ENCODE results near the gene ANKRD28. TPM values are rescaled to one million over a fixed set of nuclear protein-coding genes. Genes with fewer than 3 reads are reported as not detected.

ANKRD28 gene
- total and polyA plus RNA-seq, 5 experiments from 2014 or later, result 3.3 to 38.0 (median 10.5) TPM

DNA sequence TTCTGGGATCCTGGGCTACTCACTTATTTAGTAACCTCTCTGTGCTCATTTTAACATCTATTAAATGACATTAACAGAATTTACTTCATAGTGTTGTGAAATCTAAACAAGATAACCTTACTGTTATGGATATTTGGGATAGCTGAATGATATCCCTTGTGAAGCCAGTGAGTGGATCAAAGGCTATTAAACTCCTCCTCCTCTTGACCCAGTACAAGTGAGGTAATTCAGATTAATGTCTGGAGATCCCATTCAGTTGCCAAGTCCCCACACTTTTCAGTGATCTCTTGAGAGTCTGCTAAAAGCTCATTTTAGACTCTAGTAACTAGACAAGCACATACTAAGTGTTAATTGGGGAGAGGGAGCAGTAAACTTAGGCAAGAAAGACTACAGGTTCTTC lies 2.5 kb upstream of the ANKRD28 start:
- ATAC-seq (no peak), DNase-seq (no peak)
- Mint-ChIP-seq H3K9me3 (peaks cover 0 to 5% (median 0%) of the 10 kb centered on the region in 9 donors), H3K4me1 (peaks cover 24 to 92% (median 74%) of the 10 kb centered on the region in 4 donors), H3K4me3 (peak overlapping the region in 2 of 10 donors; percentile 19 to 20), H3K36me3 (peaks cover 0 to under 1% (median 0%) of the 10 kb centered on the region in 3 donors), H3K27ac (peak overlapping the region in 3 of 10 donors; percentile 8 to 81 (median 77)), H3K27me3 (no peaks in the 10 kb centered on the region)
- POLR2A ChIA-PET, result no interaction called here

DNA sequence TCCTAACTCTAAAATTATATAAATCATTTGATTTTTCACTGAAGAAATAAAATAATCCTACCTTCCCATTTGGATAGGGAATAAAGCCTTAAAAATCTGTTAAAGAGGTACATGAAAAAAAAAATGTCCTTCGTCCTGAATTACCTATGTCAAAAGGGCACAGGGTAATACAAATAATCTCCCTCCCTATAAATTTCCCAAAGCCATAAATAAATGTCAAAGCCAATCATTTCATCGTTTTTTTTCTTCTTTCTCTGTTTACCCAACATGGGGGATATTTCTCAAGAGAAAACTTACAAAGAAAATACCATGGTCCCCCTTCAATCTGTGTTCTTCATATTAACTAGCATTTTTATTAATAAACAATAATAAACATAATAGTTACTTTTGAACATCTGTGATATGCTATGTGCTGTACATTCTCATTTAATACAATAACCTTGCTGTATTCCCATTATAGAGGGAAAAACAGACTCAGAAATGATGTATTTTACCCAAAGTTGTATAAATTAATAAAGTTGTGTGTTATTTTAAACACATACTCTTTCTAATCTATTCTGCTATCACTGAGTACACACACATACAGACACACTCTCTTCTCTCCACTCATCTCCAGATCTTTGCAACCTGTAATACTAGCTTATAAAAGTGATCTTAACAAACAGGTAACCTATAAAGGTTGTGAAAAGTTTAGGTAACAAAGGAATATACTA lies 910 bp upstream of the ANKRD28 start:
- Mint-ChIP-seq H3K4me1 (peaks cover 22 to 89% (median 65%) of the 10 kb centered on the region in 4 donors), H3K36me3 (peaks cover 0 to 11% (median 2%) of the 10 kb centered on the region in 3 donors), H3K9me3 (peaks cover 0 to 5% (median 0%) of the 10 kb centered on the region in 9 donors), H3K27me3 (no peaks in the 10 kb centered on the region), H3K4me3 (peak overlapping the region in 5 of 10 donors; percentile 13 to 41 (median 33)), H3K27ac (peak overlapping the region in 1 of 10 donors; percentile 81)
- ATAC-seq, result no peak
- POLR2A ChIA-PET, result no interaction called here
- DNase-seq, result no peak

DNA sequence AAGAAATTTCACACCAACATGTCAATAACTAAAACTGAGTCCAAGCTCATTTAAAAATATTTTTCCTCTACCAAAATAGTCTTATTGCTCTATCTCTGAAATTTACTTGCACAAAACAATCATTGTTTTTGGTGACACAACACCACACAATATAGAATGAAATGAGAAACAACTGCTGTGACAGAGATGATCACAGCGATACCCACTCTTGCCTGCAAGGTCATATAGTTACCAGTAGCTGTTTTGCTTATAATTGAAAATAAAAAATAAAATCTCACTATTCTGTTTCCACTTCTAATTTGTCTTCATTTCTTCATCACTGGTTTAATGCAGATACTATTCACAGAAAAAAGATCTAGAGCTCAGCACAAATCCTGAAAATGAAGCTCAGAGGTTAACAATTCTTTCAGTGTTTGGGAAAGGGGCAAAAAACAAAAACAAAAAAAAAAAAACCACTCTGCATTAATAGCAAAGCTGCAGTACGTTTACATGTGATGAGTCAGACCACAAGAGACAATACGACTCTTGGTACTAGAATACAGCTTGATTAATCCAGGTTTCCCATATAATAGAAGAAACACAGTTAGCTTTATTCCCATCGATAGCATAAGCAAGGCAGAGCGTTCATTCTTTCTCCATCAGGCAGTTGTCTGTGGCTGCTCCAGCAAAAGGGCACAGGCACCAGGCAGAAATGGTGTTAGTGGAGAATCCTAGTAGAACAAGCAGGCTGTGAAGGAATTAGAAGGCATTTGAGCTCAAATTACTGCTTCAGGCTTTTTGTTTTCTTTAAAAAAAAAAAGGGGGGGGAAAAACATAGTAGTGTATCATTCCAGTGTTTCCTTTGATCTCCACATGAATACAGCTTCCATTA lies 773 bp downstream of the ANKRD28 start:
- no peak for ATAC-seq
- H3K36me3 Mint-ChIP-seq, result peaks cover 4 to 21% (median 6%) of the 10 kb centered on the region in 3 donors
- POLR2A ChIA-PET, result interaction anchor here (0.7 kb wide), 1 partner anchor 468 kb away, joined by 4 read pairs; the partner anchor contains the start of gene DPH3
- peak overlapping the region in 5 of 10 donors; percentile 32 to 89 (median 36) for H3K27ac Mint-ChIP-seq
- peaks cover 0 to 4% (median 0%) of the 10 kb centered on the region in 9 donors for H3K9me3 Mint-ChIP-seq
- H3K4me1 Mint-ChIP-seq, result peaks cover 21 to 82% (median 55%) of the 10 kb centered on the region in 4 donors
- no peaks in the 10 kb centered on the region for H3K27me3 Mint-ChIP-seq
- DNase-seq, result no peak
- H3K4me3 Mint-ChIP-seq, result peak overlapping the region in 8 of 10 donors; percentile 30 to 83 (median 57)

DNA sequence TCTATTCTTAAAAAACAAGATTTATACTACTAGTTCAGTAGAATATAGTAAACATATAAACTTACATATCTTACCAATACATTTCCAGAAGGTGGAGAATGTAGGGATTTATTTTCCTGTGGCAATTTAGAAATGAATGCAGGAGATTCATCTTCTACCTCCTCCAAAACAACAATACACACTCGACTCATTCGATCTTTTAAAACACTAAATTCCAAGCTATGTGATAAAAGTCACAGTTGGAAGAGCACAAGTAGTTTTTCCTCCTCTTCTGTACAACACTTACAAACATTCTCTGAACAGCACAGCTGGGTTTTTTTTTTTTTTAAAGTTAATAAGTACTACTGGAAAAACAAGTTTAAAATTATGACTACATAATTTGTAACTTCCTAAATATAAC lies 1.4 kb downstream of the ANKRD28 start:
- DNase-seq, result no peak
- H3K27me3 Mint-ChIP-seq, result no peaks in the 10 kb centered on the region
- POLR2A ChIA-PET, result no interaction called here
- no peak for ATAC-seq
- H3K4me3 Mint-ChIP-seq, result peak overlapping the region in 3 of 10 donors; percentile 12 to 83 (median 77)
- peaks cover 0 to 5% (median 0%) of the 10 kb centered on the region in 9 donors for H3K9me3 Mint-ChIP-seq
- H3K4me1 Mint-ChIP-seq, result peaks cover 23 to 81% (median 53%) of the 10 kb centered on the region in 4 donors
- H3K36me3 Mint-ChIP-seq, result peaks cover 11 to 28% (median 13%) of the 10 kb centered on the region in 3 donors
- H3K27ac Mint-ChIP-seq, result peak overlapping the region in 4 of 10 donors; percentile 5 to 89 (median 26)

DNA sequence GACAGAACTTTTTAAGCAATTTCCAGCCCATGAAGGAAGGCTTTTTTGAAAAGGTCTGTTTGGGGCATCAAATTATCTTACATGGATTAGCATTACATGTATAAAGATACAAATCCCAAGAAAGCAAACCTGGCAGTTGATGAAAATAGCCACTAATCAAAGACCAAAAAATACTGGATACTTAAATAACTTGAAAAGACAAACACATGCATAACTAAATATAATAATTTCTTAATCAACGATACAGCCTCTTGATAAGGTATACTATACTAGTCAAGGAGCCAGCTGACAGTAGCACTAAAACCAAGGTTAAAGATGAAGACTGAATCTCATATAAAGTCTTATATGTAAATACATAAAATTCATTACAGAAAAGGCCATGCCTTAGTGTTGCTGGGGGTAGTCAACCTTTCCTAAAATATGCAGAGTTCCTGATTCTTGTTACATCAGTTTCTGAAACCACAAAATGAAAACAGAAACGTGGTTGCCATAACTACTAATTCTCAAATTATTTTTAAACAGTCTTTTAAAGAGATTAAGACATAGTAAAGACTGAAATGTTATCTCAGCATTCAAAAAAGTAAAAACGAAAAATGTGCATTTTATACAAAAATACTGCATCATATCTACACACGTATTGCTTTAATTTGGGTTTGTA lies 2.0 kb downstream of the ANKRD28 start:
- Mint-ChIP-seq H3K9me3 (peaks cover 0 to 6% (median 0%) of the 10 kb centered on the region in 9 donors), H3K27me3 (no peaks in the 10 kb centered on the region), H3K27ac (peak overlapping the region in 4 of 10 donors; percentile 5 to 89 (median 27)), H3K36me3 (peaks cover 15 to 33% (median 16%) of the 10 kb centered on the region in 3 donors), H3K4me1 (peaks cover 20 to 81% (median 50%) of the 10 kb centered on the region in 4 donors), H3K4me3 (peak overlapping the region in 2 of 10 donors; percentile 77 to 83)
- ATAC-seq, result peak; percentile 42 to 44
- POLR2A ChIA-PET, result no interaction called here
- DNase-seq, result peak in 1 of 10 donors; percentile 9

DNA sequence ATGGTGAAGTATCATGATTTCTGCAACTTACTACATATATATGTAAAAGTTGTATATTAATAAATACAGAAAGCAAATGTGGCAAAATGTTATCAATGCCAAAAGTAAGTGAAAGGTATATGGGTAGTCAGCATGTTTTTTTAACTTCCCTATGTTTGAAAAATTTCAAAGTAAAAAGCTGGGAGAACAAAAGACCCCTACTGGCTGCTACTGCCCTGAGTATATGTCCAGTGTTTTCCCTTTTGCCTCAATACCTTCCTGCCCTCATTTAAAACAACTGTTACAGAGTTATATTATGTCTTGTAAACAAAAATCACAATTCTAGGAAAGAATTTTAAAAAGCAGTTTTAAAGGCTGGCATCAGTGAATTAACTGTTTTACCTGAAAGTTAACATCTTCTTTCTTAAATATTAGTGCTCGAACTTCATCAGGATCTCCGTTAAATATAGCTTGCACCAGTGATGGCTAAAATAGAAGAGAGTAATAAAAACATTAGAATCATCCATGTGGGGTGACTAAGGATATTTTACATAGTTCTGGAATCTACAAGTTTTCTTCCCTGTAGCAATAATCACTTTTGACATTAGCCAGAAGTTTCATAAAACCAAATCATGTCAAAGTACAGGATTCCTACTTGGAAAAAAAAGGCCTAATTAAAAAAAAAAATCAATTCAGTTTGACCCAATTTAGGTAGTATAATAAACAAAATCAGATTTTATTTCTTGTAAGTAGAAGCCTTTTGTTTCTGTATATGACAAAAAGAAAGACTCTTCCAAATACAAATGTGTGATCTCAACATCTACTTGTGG lies 2.7 kb downstream of the ANKRD28 start:
- peaks cover 18 to 37% (median 20%) of the 10 kb centered on the region in 3 donors for H3K36me3 Mint-ChIP-seq
- ATAC-seq (no peak), DNase-seq (no peak)
- peak overlapping the region in 2 of 10 donors; percentile 51 to 83 for H3K4me3 Mint-ChIP-seq
- peaks cover 20 to 80% (median 48%) of the 10 kb centered on the region in 4 donors for H3K4me1 Mint-ChIP-seq
- peaks cover 0 to 6% (median 0%) of the 10 kb centered on the region in 9 donors for H3K9me3 Mint-ChIP-seq
- peak overlapping the region in 4 of 10 donors; percentile 5 to 89 (median 27) for H3K27ac Mint-ChIP-seq
- POLR2A ChIA-PET, result no interaction called here
- no peaks in the 10 kb centered on the region for H3K27me3 Mint-ChIP-seq

DNA sequence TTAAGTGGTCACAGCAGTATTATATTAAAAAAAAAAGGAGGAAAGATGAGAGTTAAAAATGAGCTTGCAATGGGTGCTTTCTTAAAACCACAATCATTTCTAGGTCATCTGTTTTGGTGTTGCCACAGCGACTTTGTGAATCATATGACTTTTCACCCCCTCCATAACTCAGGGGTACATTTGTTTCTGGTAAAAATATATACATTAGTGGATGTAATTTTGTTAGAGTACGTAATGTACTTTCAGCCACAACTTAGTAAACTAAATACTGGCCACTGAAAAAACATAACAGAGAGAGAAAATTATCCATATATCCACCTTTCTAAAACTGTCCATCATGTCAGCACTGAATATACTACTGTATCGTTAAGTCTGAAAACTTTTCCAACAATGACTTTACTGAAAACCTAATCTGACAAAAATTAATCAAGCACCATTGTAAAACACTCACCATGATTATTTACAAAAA lies 3.4 kb downstream of the ANKRD28 start:
- peak; percentile 15 to 47 for ATAC-seq
- Mint-ChIP-seq H3K4me1 (peaks cover 20 to 78% (median 42%) of the 10 kb centered on the region in 4 donors), H3K27ac (peak overlapping the region in 5 of 10 donors; percentile 31 to 75 (median 63)), H3K36me3 (peaks cover 20 to 39% (median 22%) of the 10 kb centered on the region in 3 donors), H3K4me3 (peak overlapping the region in 2 of 10 donors; percentile 46 to 75), H3K27me3 (no peaks in the 10 kb centered on the region), H3K9me3 (peaks cover 0 to 6% (median 0%) of the 10 kb centered on the region in 9 donors)
- POLR2A ChIA-PET, result no interaction called here
- DNase-seq, result no peak

DNA sequence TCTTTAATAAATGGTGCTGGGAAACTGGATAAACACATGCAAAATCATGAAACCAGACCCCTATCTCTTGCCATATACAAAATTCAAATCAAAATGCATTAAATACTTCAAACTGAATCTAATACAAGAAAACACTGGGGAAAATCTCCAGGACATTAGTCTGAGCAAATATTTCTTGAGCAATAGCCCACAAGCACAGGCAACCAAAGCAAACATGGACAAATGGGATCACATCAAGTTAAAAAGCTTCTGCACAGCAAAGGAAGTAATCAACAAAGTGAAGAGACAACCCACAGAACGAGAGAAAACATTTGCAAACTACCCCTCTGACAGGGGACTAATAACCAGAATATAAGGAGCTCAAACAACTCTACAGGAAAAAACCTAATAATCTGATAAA lies 6.3 kb downstream of the ANKRD28 start:
- H3K36me3 Mint-ChIP-seq, result peaks cover 23 to 46% (median 24%) of the 10 kb centered on the region in 3 donors
- DNase-seq (no peak), ATAC-seq (no peak)
- H3K9me3 Mint-ChIP-seq, result peaks cover 0 to 6% (median 0%) of the 10 kb centered on the region in 9 donors
- H3K27ac Mint-ChIP-seq, result peak overlapping the region in 1 of 10 donors; percentile 4
- no peak overlapping the region for H3K4me3 Mint-ChIP-seq
- POLR2A ChIA-PET, result no interaction called here
- H3K27me3 Mint-ChIP-seq, result no peaks in the 10 kb centered on the region
- H3K4me1 Mint-ChIP-seq, result peaks cover 14 to 53% (median 20%) of the 10 kb centered on the region in 4 donors

DNA sequence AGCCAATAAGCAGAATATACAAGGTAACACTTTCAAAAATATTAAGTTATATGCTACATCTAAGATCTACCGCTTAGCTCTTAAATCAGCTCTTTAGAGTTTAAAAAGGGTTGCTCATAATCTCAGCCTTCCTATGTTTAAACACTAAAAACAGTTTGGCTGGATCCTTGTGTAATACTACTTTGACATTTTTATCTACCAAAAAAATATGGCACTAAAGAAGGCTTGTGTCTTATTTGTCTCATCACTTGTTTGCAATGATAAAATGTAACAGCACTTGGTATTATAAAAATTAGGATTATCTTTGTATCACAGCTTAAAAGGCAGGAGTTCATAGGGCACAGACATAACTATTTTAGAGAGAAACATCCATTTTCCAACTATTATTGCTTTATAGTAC lies 9.8 kb downstream of the ANKRD28 start:
- POLR2A ChIA-PET, result no interaction called here
- Mint-ChIP-seq H3K36me3 (peaks cover 27 to 54% (median 29%) of the 10 kb centered on the region in 3 donors), H3K27ac (no peak overlapping the region), H3K9me3 (peaks cover 0 to 6% (median 0%) of the 10 kb centered on the region in 9 donors), H3K4me3 (no peak overlapping the region), H3K4me1 (peaks cover 20 to 43% (median 33%) of the 10 kb centered on the region in 4 donors), H3K27me3 (no peaks in the 10 kb centered on the region)
- DNase-seq, result no peak
- ATAC-seq, result no peak

DNA sequence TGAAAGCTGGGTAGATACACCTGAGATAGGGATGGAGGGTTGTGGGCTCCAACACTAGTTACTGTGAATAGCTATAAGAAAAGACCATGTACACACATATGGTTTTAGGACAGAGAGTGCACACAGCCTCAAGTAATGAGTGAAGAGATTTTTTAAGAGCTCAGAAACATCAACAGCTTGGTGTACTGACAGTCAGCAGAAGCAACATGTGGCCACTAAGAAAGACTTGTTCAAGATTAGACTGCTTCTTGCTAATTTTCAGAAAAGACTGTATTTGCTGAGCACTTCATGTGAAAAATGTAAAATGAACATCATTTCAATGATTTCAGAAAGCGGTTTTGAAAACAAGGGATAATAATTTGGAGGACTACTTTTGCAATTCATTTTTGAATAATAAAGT lies 10.3 kb downstream of the ANKRD28 start:
- POLR2A ChIA-PET, result no interaction called here
- DNase-seq (no peak), ATAC-seq (no peak)
- Mint-ChIP-seq H3K27ac (no peak overlapping the region), H3K9me3 (peaks cover 0 to 6% (median 0%) of the 10 kb centered on the region in 9 donors), H3K4me1 (peaks cover 20 to 46% (median 33%) of the 10 kb centered on the region in 4 donors), H3K27me3 (no peaks in the 10 kb centered on the region), H3K4me3 (no peak overlapping the region), H3K36me3 (peaks cover 27 to 55% (median 29%) of the 10 kb centered on the region in 3 donors)

DNA sequence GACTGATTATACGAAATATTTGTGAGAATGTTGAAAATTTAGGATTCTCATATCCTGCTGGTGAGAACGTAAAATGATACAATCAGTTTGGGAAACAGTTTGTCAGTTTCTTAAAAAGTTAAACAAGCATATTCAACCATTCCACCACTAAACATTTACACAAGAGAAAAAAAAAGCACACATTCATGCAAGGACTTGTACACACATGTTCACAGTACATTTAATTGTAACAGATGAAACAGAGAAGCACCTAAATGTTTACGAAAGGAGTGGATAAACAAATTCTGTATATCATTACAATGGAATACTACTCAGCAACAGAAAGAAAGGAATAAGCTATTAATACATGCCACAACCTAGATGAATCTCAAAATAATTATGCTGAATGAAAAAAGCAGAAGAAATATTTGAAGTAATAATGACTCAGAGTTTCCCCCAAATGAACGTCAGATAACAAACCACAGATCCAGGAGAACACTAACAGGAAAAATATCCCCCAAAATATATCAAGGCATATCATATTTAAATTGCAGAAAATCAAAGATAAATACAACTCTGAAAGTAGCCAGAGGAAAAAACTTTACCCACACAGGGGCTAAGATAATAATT lies 14.3 kb downstream of the ANKRD28 start:
- ATAC-seq (no peak), DNase-seq (no peak)
- Mint-ChIP-seq H3K4me1 (peaks cover 9 to 33% (median 24%) of the 10 kb centered on the region in 4 donors), H3K27ac (peak overlapping the region in 1 of 10 donors; percentile 2), H3K27me3 (no peaks in the 10 kb centered on the region), H3K4me3 (no peak overlapping the region), H3K9me3 (no peaks in the 10 kb centered on the region), H3K36me3 (peaks cover 7 to 38% (median 14%) of the 10 kb centered on the region in 3 donors)
- POLR2A ChIA-PET, result no interaction called here
